NOMO-1 (cell line): ENCODE data around the gene PSMD6.

Experiments
- DNase-seq, 2 experiments: peaks; one replicate each; lab custom pipeline; 2025; ENCODE audit not compliant: unreplicated experiment in 2 of 2; lab: John Stamatoyannopoulos, UW

Gene PSMD6

DNA sequence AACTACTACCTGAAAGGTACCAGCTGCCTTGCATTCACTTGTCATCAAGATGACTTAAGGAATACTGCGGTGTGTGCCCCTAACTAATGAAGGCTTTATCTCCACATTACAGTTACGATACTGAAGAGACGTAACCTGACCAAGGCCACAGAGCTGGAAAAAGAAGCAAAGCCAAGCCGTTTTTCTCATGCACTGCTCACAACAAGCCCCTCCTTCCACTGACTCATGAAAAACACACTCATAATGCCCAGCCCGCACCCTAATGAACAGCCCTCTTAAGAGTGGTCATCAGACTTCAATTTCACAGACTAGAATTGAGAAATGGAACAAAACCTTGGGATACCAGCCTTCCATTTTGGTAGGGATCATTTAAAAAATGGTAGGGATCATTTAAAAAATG is 11.6 kb downstream of the PSMD6 start:
- no peak for DNase-seq

DNA sequence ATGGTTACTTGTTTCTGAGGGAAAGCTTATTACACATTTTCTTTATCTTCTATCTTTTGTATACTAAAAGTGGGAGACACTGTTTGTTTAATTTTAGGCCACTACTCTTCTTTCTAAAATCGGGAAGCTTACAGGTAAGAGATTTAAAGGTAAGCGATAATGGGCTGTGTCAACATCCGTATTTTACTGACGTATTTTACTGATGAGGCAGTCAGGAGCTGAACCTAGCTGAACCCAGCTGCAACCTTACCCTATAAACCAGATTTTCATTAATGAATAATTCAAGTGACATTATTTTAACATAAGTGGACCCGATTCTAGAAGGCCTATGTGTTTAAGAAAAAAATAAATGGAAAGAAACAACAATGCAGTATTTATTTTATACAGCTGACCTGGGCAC is 13.1 kb downstream of the PSMD6 start:
- DNase-seq: no peak

DNA sequence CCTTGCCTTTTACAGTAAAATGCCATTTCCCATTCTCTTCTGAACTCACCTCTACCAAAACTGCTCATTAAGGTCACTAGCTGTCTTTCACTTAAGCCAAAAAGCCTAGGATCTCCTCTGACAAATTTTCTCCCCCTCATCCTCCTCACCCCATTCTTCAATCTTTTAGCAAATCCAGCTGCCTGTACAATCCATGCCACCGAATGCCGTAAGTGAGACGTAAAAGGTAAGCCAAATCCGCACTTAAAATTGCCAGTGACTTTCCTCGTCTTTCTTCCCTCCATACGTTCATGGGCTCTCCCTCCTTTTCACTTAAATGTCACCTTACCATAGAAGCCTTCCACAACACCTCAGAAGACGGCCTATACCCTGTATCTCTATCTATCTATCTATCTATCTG is 13.8 kb downstream of the PSMD6 start:
- DNase-seq: no peak

DNA sequence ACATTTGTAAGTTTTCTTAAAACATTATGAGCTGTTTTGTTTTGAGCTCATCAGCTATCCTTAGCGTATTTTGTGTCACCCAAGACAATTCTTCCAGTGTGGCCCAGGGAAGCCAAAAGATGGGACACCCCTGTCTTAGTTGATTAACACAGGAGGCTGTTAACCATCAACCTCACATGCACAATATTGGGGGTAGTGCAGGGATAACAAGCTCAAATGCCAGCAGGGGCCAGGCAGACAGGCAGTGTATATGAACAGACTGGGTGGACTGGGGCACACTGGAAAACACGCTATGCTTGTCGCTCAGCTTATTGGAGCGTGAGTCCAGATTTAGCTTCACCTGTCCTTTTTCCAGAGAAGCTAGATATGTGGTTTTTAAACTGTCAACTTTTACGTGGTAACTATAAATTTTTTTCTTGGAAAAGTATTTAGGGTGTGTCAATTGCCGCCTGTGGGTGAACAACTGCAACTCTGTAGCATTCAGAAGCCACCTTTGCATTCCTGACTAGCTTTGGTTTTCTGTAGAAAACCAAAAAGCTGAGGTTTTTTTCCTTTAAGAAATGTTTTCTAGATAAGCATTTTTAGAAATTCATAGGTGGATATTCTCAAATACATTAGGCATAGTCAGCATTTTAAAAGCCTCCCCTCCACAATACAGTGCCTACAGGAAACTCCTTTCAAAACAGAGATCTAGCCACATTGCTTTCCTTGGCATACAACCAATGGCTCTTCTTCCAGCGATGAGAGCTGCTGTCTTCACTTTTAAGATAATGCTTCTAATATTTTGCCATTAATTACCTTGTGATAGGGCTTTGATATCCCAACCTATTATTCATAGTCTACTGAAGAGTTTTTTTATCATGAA is 14.6 kb downstream of the PSMD6 start:
- DNase-seq: no peak

DNA sequence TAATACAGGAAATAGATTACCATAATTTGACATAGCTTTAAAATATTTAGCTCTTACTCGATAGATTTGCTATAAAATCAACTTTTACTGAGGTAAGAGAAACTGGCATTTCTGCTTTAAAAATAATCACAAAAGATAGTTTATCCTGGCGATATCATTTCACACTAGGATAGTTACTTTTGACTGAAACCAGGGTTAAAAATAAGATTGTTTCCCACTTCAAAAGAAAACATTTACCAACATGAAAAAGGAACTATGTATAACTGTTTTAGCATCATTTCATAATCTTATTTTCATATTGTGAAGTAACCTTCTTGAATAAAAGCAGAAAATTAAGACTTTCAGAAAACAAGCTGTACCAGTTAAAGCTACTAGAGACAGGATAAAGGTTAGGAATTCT is 15.3 kb downstream of the PSMD6 start:
- DNase-seq: no peak

DNA sequence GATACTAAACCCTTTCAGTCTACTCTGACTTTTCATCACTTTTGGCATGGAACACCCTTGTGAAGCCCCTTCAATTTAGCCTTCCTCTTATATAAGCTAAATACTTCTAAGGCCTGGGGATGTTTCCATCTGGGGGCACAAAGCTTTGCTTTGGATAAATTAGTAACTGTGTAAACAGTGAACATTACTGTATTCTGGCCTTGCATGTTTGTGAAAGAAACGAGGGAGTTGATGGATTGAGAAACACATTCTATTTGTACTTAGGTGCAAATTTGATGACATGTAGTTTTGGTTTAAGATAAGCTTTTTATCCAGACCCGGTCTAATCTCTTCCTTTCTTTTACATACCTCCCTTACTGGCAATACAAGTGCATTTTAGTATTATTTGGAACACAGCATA is 19.7 kb downstream of the PSMD6 start:
- no peak for DNase-seq

DNA sequence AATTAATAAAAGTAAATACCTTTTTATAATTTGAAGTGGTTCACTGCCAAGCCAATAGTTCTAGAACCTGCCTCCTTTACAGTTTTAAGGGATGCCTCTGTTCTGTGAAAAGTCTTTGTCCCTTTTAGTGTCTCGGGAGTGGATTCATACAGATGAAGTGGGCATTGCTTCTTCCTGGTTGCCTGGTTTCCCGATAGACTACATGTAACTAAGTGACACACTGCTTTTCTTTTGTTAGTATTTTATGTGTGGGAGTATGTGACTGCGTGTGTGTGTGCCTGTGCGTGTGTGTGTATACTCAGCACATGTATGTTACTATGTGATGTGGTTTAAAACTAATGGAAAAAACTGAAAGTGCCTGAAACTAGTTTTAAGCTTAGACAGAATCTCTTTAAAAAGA is 21.1 kb downstream of the PSMD6 start:
- DNase-seq: no peak

DNA sequence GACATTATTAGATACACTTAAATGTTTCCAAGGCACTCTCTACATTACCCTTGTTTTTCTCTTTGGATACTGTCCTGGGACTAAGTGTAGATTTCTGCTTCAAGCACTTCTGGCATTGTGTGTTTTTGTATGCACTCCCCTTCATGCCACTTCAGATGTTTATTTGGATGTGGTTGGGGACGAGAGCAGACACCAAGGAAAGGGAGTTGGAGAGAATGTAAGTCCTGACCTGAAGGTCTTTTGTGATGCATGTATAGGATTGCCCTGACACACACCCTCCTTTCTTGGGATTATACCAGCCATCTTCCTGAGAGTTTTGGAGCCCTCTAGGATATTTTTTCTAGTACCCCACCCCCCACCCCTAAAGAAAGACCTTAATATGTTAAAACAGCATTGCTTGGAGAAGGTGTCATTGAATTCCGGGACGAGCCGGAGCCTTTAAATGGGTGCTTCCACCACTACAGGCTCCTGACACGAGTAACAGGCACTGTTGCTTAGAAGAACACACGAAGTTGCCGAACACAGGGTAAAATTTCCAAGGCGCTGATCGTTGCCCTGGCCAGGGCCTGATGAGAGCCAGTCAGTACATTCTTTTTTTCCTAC is 22.7 kb downstream of the PSMD6 start:
- DNase-seq: no peak

DNA sequence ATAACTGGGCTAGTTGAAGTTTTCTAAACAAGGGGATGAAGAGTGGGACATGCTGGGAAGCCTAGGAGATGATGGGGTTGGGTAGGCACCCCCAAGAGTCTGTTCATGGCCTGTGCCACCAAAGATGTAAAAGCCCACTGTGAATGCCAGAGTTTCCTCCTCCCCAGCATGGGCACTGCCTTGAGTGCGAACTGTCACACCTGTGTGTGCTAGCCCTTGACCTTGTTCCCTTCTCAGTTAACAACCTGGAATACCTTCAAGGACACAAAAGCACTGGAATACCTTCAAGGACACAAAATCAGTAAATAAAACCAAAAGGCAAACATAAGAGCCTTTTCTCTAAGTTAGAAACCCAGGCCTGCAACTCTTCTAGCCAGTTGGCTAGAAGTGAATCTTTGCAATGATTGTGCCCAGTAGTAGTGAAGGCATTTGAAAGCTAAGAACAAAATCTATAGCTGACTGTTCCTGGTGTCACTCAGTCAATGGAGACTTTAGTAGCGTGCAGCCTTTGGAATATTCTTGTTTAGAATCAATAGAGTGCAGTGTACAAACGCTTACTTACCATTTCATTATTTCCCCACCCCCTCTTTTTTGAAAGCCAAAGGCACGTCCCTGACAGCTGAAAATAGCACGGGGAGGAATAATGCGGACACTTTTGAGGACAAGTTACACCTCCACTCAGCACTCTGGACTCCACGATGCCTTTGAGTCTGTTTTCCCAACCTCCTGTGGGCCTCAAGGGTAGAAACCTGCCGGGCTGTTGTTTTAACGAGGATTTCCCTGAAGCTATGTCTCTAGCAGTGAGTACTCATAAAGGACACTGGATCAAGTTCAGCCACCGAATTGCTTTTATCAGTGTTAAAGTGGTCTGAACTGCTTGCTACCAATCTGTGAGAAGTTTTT is 24.2 kb downstream of the PSMD6 start:
- no peak for DNase-seq

DNA sequence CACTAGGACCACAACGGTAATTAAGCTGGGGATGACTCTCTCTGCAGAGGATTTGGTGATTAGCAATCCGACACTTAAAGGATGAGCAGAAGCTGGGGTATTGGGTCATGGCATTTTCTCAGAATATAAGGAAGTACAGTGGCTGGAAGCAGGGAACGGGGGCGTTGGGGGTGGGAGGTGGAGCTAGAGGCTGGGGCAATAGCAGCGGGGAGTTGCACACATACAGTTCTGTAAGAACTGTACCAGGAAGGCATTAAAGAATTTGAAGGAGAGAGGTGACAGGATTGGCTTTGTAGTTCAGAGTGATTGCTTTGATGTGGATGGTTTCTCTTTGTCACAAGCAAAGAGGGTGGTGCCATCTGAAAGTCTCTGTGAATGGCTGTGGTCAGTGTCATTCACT is 28.2 kb downstream of the PSMD6 start:
- no peak for DNase-seq

DNA sequence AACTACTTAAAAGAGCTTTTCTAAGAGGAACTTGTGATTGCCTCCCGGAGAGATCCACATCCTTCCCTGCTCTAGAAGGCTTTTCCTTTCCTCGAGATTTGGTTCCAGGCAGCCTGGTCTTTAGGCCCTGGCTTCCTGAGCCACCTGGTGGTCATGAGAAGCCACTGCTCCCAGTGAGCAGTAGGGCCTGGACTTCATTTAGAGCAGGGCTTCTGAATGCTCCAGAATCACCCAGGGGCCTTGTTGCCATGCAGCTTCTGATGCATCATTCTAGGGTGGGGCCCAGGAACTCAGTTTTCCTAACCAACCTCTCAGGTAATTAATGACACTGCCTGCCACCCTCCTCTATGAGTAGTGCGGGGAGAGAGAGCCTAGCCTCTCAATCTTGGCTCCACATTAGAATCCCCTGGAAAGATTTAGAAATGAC is 29.6 kb downstream of the PSMD6 start:
- DNase-seq: peak; percentile 3 to 32

DNA sequence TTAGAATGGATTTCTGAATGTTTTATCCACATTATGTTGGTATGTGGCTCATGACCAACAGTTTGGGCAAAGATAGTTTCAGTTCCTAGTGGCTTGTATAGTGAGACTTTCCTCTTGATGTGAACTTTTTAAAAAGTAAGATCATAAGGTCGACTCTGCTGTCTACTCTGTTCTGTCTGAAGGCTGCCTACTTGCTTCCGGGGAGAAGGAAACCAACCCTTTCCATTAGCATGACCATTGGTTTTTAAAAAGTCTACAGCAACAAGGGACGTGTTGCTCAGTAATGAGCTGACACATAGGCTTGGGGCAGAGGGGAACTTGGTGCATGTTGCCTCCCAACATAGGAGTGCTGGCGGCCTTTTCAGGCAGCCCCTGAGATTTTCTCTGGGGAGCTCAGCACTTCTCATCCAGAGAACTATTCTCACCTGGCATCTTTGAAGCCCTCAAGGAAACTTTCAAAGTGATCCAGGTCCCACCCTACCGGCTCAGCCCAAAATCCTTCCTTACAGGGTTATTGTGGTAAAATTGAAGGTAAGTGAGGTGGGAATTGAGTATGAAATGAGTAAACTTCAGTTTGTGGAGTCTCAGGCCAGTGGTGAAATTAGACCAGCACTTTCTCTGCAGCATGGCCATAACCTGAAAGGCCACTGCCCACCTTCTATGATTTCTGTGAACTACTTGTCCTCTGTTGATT is 30.6 kb downstream of the PSMD6 start:
- DNase-seq: no peak

DNA sequence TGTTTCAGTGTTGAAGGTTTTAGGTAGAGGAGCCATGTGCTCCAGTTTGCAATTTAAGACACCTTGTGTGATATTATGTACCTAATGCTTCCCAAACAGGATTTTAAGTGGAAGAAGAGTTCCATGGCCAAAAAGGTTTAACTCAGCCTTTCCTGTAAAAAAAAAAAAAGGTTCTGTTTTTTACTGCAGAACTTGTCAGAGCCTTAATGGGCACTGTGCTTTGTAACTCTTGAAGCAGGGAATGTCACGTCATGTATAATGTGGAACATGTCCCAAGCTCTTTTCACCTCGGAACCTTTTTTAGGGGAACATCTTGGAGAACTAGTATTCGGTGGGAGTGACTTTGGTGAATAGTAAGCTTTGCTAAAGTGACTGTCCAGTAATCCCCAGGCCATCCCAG is 31.6 kb downstream of the PSMD6 start:
- DNase-seq: no peak

DNA sequence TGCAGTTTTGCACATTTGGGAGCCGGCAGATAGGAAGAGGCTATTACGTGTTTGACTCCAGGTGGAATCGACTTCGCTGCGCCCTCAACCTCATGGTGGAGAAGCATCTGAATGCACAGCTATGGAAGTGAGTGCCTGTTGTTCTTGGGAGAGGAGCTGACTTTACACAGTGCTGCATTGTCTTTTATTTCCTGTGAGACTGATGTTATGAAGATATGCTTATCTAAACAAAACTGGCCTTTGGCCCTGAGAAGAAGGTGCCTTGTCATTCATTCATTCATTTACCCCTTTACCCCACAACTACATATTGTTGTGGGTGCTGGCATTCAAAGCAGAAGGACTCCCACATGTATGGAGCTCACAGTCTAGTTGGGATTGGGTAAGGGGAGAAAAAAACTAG is 32.6 kb downstream of the PSMD6 start:
- DNase-seq: no peak

DNA sequence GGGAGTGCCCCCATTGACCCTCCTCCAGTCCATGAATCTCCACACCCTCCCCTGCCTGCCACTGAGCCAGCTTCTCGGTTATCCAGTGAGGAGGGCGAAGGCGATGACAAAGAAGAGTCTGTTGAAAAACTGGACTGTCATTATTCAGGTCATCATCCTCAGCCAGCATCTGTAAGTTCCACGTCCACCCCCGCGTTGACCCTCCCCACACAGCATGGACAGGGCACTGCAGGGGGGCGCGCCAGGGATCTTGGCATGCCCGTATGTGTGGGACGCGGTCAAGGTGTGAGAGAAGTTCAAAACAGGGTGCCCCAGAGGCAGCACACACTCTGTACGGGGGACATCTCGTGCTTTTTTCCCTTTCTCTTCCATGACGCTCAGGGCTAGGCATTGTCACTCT is 33.1 kb downstream of the PSMD6 start:
- no peak for DNase-seq

DNA sequence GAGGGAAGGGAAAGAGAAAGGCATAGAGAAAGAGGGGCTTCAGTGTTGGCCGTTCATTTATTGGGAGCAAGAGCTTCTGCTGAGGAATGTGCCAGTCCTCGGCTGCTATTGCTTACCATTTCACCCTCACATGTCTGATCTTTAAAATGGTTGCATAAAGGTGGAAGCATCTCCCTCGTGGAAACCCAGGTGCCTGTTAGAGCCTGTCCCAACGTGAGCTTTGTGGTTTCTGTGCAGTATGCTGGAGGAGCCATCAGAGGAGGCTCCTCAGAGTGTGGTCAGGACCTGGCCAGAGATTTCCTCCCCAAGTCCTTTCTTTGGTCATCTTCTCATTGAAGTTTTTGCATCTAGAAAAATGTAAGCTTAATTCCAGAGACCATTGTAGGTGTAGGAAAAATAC is 34.4 kb downstream of the PSMD6 start:
- DNase-seq: no peak

DNA sequence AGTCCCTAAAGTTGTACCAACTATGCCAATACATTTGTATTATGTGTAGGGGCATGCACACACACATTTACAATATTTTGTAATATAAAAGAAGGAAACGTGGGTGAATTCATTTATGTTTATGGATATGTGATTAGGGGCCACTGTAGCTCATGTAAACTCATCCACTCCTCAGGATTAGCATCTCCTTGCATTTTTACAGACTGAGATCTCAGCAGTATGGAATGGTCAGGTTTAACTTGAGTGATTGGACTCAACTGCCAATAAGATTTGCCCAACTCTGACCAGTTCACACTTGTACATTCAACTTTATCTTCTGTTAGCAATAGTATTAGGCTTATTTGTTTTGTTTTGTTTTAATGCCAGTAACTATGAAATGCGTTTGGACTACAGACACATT is 36.5 kb downstream of the PSMD6 start:
- DNase-seq: no peak

DNA sequence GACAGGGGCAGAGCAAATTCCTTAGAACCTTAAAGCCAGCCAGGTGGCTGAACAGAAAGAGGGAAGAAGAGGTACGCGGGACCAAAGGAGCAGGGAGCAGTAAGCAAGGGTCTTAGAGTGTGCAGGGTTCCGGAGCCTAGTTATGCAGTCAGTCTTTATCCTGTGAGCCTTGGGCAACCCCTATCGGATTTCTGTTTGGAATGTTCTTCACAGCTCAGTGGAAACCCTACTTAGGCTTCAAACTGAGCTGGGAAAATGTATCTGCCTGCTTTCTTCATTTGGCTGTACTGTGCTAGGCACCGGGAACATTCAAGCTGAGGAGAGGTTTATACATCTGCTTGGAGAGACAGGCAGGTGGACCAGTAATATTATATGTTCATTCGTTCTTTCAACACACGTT is 37.1 kb downstream of the PSMD6 start:
- DNase-seq: no peak

DNA sequence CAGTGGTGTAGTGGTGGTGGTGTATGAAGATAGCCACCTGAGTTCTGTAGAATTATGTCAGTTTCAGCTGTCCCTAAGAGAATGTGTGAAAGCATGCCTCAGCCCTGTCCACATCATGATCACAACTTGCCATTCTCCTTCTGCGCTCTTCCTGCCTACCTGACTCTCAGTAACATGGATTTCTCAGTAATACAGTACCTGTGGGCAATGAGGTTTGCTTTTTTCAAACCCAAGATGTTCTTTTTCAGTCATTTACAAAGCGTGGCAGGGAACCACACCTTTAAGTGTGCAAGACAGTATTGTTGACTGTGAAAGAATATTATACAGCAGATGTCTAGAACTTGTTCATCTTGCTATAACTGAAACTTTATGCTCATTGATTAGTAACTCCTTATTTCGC is 38.9 kb downstream of the PSMD6 start:
- no peak for DNase-seq

DNA sequence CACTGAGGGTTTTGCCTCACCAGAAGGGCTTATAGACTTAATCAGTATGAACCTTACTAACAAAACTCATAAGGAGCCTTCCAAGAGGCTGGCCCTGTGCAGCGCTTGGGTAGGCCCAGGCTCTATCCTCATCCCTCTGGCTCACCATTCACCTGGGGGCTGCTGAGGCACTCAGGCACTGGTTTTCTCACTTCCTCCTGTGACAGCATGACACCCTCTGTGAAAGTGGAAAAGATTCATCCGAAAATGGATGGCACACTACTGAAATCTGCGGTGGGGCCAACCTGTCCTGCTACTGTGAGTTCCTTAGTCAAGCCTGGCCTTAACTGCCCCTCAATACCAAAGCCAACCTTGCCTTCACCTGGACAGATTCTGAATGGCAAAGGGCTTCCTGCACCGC is 41.3 kb downstream of the PSMD6 start:
- DNase-seq: peak in 1 of 2 experiments; percentile 9
